K562 (cell line): ENCODE measurements around the gene ZNF334.

Source experiments
- BCL6 ChIP-seq: fragments of 250-450 bp; sonication (Bioruptor Pico); IDR thresholded peaks from 2 replicates; pipeline ENCODE4 v1.4.0; 2020
- CEBPB ChIP-seq: fragments of 450-650 bp; IDR thresholded peaks from 2 replicates; pipeline ENCODE4 v1.6.1; 2016; ENCODE audit warnings: missing genetic modification characterization, missing compliant biosample characterization
- E2F3 ChIP-seq: fragments of 250-450 bp; sonication (Bioruptor Pico); IDR thresholded peaks from 2 replicates; pipeline ENCODE4 v1.4.0; 2020; ENCODE audit warnings: mild to moderate bottlenecking
- EP300 ChIP-seq: IDR thresholded peaks from 2 replicates; pipeline ENCODE4 v1.6.1; 2012; ENCODE audit warnings: low read length, improper control_type of control experiment
- NCOA4 ChIP-seq: fragments of 450-650 bp; IDR thresholded peaks from 2 replicates; pipeline ENCODE4 v1.6.1; 2018; ENCODE audit warnings: mild to moderate bottlenecking; ENCODE audit not compliant: partially characterized antibody
- PHF21A ChIP-seq: fragments of 450-650 bp; IDR thresholded peaks from 2 replicates; pipeline ENCODE4 v1.6.1; 2017; ENCODE audit warnings: low read depth, borderline replicate concordance
- RFX5 ChIP-seq: IDR thresholded peaks from 2 replicates; pipeline ENCODE4 v1.6.1; 2011; ENCODE audit warnings: low read depth, mild to moderate bottlenecking, improper control_type of control experiment, low read length
- SIN3A ChIP-seq, 2 experiments: fragments of 150-350 bp in 1 of 2; IDR thresholded peaks; 2 replicates each; pipeline ENCODE4 v1.6.1; 2011 to 2016; ENCODE audit warnings: borderline replicate concordance in 2 of 2, low read depth in 2 of 2, low read length in 2 of 2, mild to moderate bottlenecking in 2 of 2, moderate library complexity in 2 of 2; ENCODE audit not compliant: control insufficient read depth in 1 of 2
- SUPT5H ChIP-seq: fragments of 450-650 bp; IDR thresholded peaks from 2 replicates; pipeline ENCODE4 v1.6.1; 2016
- ZBTB49 ChIP-seq: sonication (generic); formaldehyde crosslinking; IDR thresholded peaks from 2 replicates; pipeline ENCODE4 v1.8.0; 2022; ENCODE audit warnings: missing genetic modification reagents, mild to moderate bottlenecking, borderline replicate concordance
- ZNF274 ChIP-seq: IDR thresholded peaks from 2 replicates; pipeline ENCODE4 v1.6.1; 2011; ENCODE audit warnings: low read depth, mild to moderate bottlenecking, low read length, moderate library complexity, borderline replicate concordance
- TF ChIP-seq, protein P1 (sequence below), 3 experiments: IDR thresholded peaks in 2 of 3; conservative IDR thresholded peaks in 1 of 3; 2 replicates each; pipeline ENCODE4 v1.5.1; 2011 to 2012; ENCODE audit warnings: low read length in 3 of 3, mild to moderate bottlenecking in 3 of 3, control low read depth in 2 of 3, improper control_type of control experiment in 1 of 3, inconsistent platforms in 1 of 3, low read depth in 1 of 3, mixed read lengths in 1 of 3, moderate library complexity in 1 of 3; ENCODE audit not compliant: insufficient read depth in 2 of 3

GRCh38 chr20:46494077-46494476 is 19.3 kb downstream of the ZNF334 start:
- TF ChIP-seq E2F3: no peak
- TF ChIP-seq, protein P1, sequence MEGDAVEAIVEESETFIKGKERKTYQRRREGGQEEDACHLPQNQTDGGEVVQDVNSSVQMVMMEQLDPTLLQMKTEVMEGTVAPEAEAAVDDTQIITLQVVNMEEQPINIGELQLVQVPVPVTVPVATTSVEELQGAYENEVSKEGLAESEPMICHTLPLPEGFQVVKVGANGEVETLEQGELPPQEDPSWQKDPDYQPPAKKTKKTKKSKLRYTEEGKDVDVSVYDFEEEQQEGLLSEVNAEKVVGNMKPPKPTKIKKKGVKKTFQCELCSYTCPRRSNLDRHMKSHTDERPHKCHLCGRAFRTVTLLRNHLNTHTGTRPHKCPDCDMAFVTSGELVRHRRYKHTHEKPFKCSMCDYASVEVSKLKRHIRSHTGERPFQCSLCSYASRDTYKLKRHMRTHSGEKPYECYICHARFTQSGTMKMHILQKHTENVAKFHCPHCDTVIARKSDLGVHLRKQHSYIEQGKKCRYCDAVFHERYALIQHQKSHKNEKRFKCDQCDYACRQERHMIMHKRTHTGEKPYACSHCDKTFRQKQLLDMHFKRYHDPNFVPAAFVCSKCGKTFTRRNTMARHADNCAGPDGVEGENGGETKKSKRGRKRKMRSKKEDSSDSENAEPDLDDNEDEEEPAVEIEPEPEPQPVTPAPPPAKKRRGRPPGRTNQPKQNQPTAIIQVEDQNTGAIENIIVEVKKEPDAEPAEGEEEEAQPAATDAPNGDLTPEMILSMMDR (IDR thresholded peaks at IDR 0.05 in 2 of 3, conservative IDR thresholded peaks at IDR 0.05 in 1 of 3; ENCODE audit: insufficient read depth in 2 of 3, low read depth in 1 of 3, low read length in 3 of 3): no peak
- TF ChIP-seq EP300: no peak
- TF ChIP-seq SUPT5H: no peak
- TF ChIP-seq BCL6 (CRISPR knock-in tag): no peak
- no peak for TF ChIP-seq RFX5
- TF ChIP-seq CEBPB (tag): no peak
- TF ChIP-seq SIN3A (IDR thresholded peaks at IDR 0.05; ENCODE audit: borderline replicate concordance in 2 of 2, control insufficient read depth in 1 of 2, low read depth in 2 of 2, low read length in 2 of 2): no peak
- TF ChIP-seq PHF21A: no peak
- no peak for TF ChIP-seq ZNF274
- TF ChIP-seq NCOA4: no peak
- no peak for TF ChIP-seq ZBTB49 (CRISPR knock-in tag)
